Measurements from ENCODE around the gene LEFTY2. TPM values are rescaled to one million over a fixed set of nuclear protein-coding genes. Genes with fewer than 3 reads are reported as not detected.

Gene LEFTY2
- total RNA-seq, 1 donor from 2014 or later = 2.7 TPM

- Histone ChIP-seq H3K4me3 (no peak overlapping the region), H3K4me1 (peaks cover 6% of the 10 kb centered on the region), H3K9me3 (no peaks in the 10 kb centered on the region), H3K36me3 (no peaks in the 10 kb centered on the region), H3K27me3 (no peaks in the 10 kb centered on the region), H3K27ac (no peak overlapping the region)
- intact Hi-C loops (cut with DNase I) = no loop called here
- DNase-seq (ENCODE audit: extremely low spot score in 2 of 2) = no peak
- no peak for TF ChIP-seq POLR2A (IDR thresholded peaks at IDR 0.05)
- TF ChIP-seq CTCF (IDR thresholded peaks at IDR 0.05) = no peak
- TF ChIP-seq POLR2AphosphoS5 (IDR thresholded peaks at IDR 0.05; ENCODE audit: insufficient read depth in 1 of 2, low read depth in 1 of 2) = no peak
Observed at GRCh38 chr1:225962440-225962975, 21.5 kb upstream of the LEFTY2 start.

DNA sequence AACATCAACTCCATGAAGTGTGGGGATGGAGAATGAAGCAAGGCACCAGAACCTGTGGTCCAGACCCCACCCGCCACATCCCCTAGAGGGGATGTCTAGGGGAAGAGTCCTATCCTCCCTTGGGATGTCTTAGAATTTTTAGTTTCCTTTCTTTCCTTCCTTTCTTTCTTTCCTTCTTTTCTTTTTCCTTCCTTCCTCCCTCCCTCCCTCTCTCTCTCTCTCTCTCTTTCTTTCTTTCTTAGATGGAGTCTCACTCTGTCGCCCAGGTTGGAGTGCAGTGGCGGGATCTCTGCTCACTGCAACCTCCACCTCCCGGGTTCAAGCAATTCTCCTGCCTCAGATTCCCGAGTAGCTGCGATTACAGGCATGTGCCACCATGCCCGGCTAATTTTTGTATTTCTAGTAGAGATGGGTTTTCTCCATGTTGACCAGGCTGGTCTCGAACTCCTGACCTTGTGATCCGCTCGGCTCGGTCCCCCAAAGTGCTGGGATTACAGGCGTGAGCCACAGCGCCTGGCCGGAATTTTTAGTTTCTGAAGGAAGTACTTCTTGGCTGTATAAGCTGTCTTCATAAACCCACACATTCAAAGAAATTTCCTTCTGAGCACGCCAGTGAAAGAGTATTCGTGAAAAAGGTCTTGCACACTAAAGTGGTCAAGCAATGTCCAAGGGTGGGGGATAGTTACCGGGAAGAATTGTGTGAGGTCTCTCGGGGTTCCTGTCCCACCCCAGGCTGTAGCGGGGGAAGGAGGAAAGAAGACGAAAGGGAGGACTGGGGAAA is 20.8 kb upstream of the LEFTY2 start:
- no peaks in the 10 kb centered on the region for H3K36me3 ChIP-seq
- intact Hi-C loops (cut with DNase I) = no loop called here
- TF ChIP-seq POLR2A (IDR thresholded peaks at IDR 0.05) = no peak
- no peak for TF ChIP-seq POLR2AphosphoS5 (IDR thresholded peaks at IDR 0.05; ENCODE audit: insufficient read depth in 1 of 2, low read depth in 1 of 2)
- TF ChIP-seq CTCF (IDR thresholded peaks at IDR 0.05) = no peak
- no peaks in the 10 kb centered on the region for H3K9me3 ChIP-seq
- no peak for DNase-seq (ENCODE audit: extremely low spot score in 2 of 2)
- H3K4me3 ChIP-seq = no peak overlapping the region
- H3K27ac ChIP-seq = no peak overlapping the region
- no peaks in the 10 kb centered on the region for H3K27me3 ChIP-seq
- H3K4me1 ChIP-seq = peaks cover 6% of the 10 kb centered on the region

GRCh38 chr1:225958041-225958440 is 17.0 kb upstream of the LEFTY2 start:
- H3K4me3 ChIP-seq = no peak overlapping the region

GRCh38 chr1:225954753-225955152 is 13.7 kb upstream of the LEFTY2 start:
- intact Hi-C loops (cut with DNase I) = no loop called here
- TF ChIP-seq POLR2A (IDR thresholded peaks at IDR 0.05) (no peak), CTCF (IDR thresholded peaks at IDR 0.05) (no peak), POLR2AphosphoS5 (IDR thresholded peaks at IDR 0.05; ENCODE audit: insufficient read depth in 1 of 2, low read depth in 1 of 2) (no peak)

More at GRCh38 chr1:225958041-225958440, 17.0 kb upstream of the LEFTY2 start:
- Histone ChIP-seq H3K36me3 (no peaks in the 10 kb centered on the region), H3K4me1 (peaks cover 6% of the 10 kb centered on the region), H3K9me3 (no peaks in the 10 kb centered on the region), H3K27me3 (no peaks in the 10 kb centered on the region), H3K27ac (no peak overlapping the region)
- TF ChIP-seq POLR2AphosphoS5 (IDR thresholded peaks at IDR 0.05; ENCODE audit: insufficient read depth in 1 of 2, low read depth in 1 of 2) (no peak), POLR2A (IDR thresholded peaks at IDR 0.05) (no peak), CTCF (IDR thresholded peaks at IDR 0.05) (no peak)
- intact Hi-C loops (cut with DNase I) = no loop called here
- no peak for DNase-seq (ENCODE audit: extremely low spot score in 2 of 2)

DNA sequence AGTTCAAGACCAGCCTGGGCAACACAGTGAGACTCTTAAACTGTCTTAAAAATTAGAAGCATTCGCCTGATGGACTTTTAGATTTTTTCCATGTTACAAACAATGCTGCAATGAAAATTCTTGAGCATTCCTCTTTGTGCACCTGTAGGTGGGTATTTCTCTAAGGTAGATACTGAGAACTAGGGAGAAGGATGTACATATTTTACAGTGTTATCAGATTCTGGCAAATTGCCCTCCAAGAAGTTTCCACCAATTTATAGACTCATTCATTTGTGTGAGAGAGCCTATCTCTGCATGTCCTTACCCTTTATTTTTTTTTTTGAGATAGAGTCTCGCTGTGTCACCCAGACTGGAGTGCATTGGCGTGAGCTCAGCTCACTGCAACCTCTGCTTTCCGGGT is 12.3 kb upstream of the LEFTY2 start:
- no peaks in the 10 kb centered on the region for H3K36me3 ChIP-seq
- no peak for TF ChIP-seq POLR2A (IDR thresholded peaks at IDR 0.05)
- no peak for TF ChIP-seq CTCF (IDR thresholded peaks at IDR 0.05)
- no peak for TF ChIP-seq POLR2AphosphoS5 (IDR thresholded peaks at IDR 0.05; ENCODE audit: insufficient read depth in 1 of 2, low read depth in 1 of 2)

More at GRCh38 chr1:225954753-225955152, 13.7 kb upstream of the LEFTY2 start:
- DNase-seq (ENCODE audit: extremely low spot score in 2 of 2) = no peak
- Histone ChIP-seq H3K27me3 (no peaks in the 10 kb centered on the region), H3K4me3 (no peak overlapping the region), H3K4me1 (no peaks in the 10 kb centered on the region), H3K36me3 (no peaks in the 10 kb centered on the region), H3K27ac (no peak overlapping the region), H3K9me3 (no peaks in the 10 kb centered on the region)

More for the DNA sequence above, 12.3 kb upstream of the LEFTY2 start:
- intact Hi-C loops (cut with DNase I) = no loop called here
- no peaks in the 10 kb centered on the region for H3K27me3 ChIP-seq
- DNase-seq (ENCODE audit: extremely low spot score in 2 of 2) = no peak
- no peak overlapping the region for H3K4me3 ChIP-seq
- no peaks in the 10 kb centered on the region for H3K4me1 ChIP-seq
- no peak overlapping the region for H3K27ac ChIP-seq
- H3K9me3 ChIP-seq = no peaks in the 10 kb centered on the region
